H1 (cell line): ENCODE results near the gene PAXIP1. TPM values are rescaled to one million over a fixed set of nuclear protein-coding genes. Genes with fewer than 3 reads are reported as not detected.

ENCODE experiments used
- CTCF ChIA-PET: fragments of 300-600 bp; sonication (Branson Sonifier 250); formaldehyde crosslinking; loops from one replicate; lab custom pipeline; 2021; ENCODE audit not compliant: partially characterized antibody; lab: Charles Lee
- POLR2A ChIA-PET: fragments of 300-600 bp; sonication (Branson Sonifier 250); formaldehyde crosslinking; loops from one replicate; lab custom pipeline; 2021; ENCODE audit warnings: inconsistent platforms; ENCODE audit not compliant: partially characterized antibody; lab: Charles Lee
- DNase-seq, 2 experiments: peaks; one replicate each; pipeline versions ENCODE4 v3.0.0 to v3.0.0-alpha.2; 2010 to 2022; ENCODE audit warnings: low spot score in 2 of 2, low read depth in 1 of 2, mixed read lengths in 1 of 2
- FAIRE-seq: peaks from 2 replicates; lab custom pipeline; 2011; peaks lifted over from hg19 to GRCh38; lab: Jason Lieb, UNC
- H2AFZ ChIP-seq: 2 replicates; pipeline ENCODE4 v1.8.1; 2012; ENCODE audit warnings: low read length, inconsistent platforms
- H2AK5ac ChIP-seq: 2 replicates; pipeline ENCODE4 v1.6.1; 2013; ENCODE audit warnings: low read depth, low read length
- H2BK120ac ChIP-seq: replicated peaks from 2 replicates; pipeline ENCODE3; 2013; ENCODE audit warnings: low read depth, low read length, inconsistent platforms
- H2BK12ac ChIP-seq: 2 replicates; pipeline ENCODE4 v1.6.1; 2013; ENCODE audit warnings: low read depth, low read length
- H2BK15ac ChIP-seq: 2 replicates; pipeline ENCODE4 v1.6.1; 2013; ENCODE audit warnings: low read length
- H2BK20ac ChIP-seq: 2 replicates; pipeline ENCODE4 v1.6.1; 2013; ENCODE audit warnings: low read length
- H2BK5ac ChIP-seq: 2 replicates; pipeline ENCODE4 v1.6.1; 2013; ENCODE audit warnings: low read depth, low read length
- H3K14ac ChIP-seq: 2 replicates; pipeline ENCODE4 v1.6.1; 2013; ENCODE audit warnings: inconsistent platforms; ENCODE audit not compliant: insufficient read length
- H3K18ac ChIP-seq: 2 replicates; pipeline ENCODE4 v1.6.1; 2013; ENCODE audit warnings: low read length; ENCODE audit errors: extremely low read depth
- H3K23ac ChIP-seq: 2 replicates; pipeline ENCODE4 v1.6.1; 2013; ENCODE audit warnings: inconsistent platforms; ENCODE audit not compliant: insufficient read length
- H3K23me2 ChIP-seq: 2 replicates; pipeline ENCODE4 v1.6.1; 2013; ENCODE audit warnings: low read depth, low read length
- H3K27ac ChIP-seq: 2 replicates; pipeline ENCODE4 v1.6.1; 2011; ENCODE audit warnings: low read depth, low read length, inconsistent platforms
- H3K27me3 ChIP-seq, 4 experiments: replicated peaks in 1 of 4; 1 replicate in 1 of 4; 2 replicates in 3 of 4; pipeline versions ENCODE4 v1.6.1 to v1.8.1; 2011 to 2013; ENCODE audit warnings: low read length in 3 of 4, mild to moderate bottlenecking in 3 of 4, inconsistent platforms in 2 of 4, mixed read lengths in 2 of 4, moderate library complexity in 1 of 4; ENCODE audit not compliant: control insufficient read depth in 3 of 4, insufficient read depth in 3 of 4; ENCODE audit errors: extremely low read depth in 1 of 4
- H3K36me3 ChIP-seq, 4 experiments: 2 replicates each; pipeline versions ENCODE4 v1.6.1 to v1.8.1; 2011 to 2013; ENCODE audit warnings: mild to moderate bottlenecking in 4 of 4, low read length in 3 of 4, moderate library complexity in 2 of 4, control low read depth in 1 of 4, inconsistent platforms in 1 of 4; ENCODE audit not compliant: insufficient read depth in 4 of 4, control insufficient read depth in 2 of 4
- H3K4ac ChIP-seq: replicated peaks from 2 replicates; pipeline ENCODE3; 2013; ENCODE audit warnings: low read length, low read depth, mixed read lengths, inconsistent platforms; ENCODE audit not compliant: insufficient read length
- H3K4me1 ChIP-seq, 4 experiments: replicated peaks in 1 of 4; 1 replicate in 1 of 4; 2 replicates in 3 of 4; pipeline versions ENCODE4 v1.6.1 to v1.8.1; 2011 to 2013; ENCODE audit warnings: low read length in 3 of 4, inconsistent platforms in 2 of 4, mixed read lengths in 1 of 4; ENCODE audit not compliant: insufficient read depth in 4 of 4, control insufficient read depth in 3 of 4
- H3K4me2 ChIP-seq, 2 experiments: 2 replicates each; pipeline versions ENCODE4 v1.6.1 to v1.8.1; 2011 to 2013; ENCODE audit warnings: low read depth in 2 of 2, low read length in 2 of 2, control low read depth in 1 of 2, inconsistent platforms in 1 of 2, mild to moderate bottlenecking in 1 of 2; ENCODE audit not compliant: insufficient read depth in 1 of 2
- H3K4me3 ChIP-seq, 4 experiments: fragments of 200-600, 300-600 bp in 1 of 4; sonication (generic), shearing (Covaris generic), sonication (Bioruptor Twin) in 1 of 4; 2 replicates each; pipeline versions ENCODE4 v1.5.1 to v1.8.1; 2011 to 2016; ENCODE audit warnings: low read length in 4 of 4, low read depth in 3 of 4, control low read depth in 2 of 4, inconsistent platforms in 2 of 4, mild to moderate bottlenecking in 2 of 4, mixed read lengths in 1 of 4, moderate library complexity in 1 of 4; ENCODE audit not compliant: insufficient read depth in 2 of 4; ENCODE audit errors: extremely low read depth in 1 of 4
- H3K56ac ChIP-seq: replicated peaks from 2 replicates; pipeline ENCODE3; 2013; ENCODE audit warnings: low read depth, mild to moderate bottlenecking, mixed read lengths, low read length, inconsistent platforms; ENCODE audit not compliant: insufficient read length
- H3K79me1 ChIP-seq: 2 replicates; pipeline ENCODE4 v1.6.1; 2013; ENCODE audit warnings: low read depth, low read length, control low read depth
- H3K79me2 ChIP-seq, 2 experiments: 2 replicates each; pipeline versions ENCODE4 v1.6.1 to v1.8.1; 2012 to 2013; ENCODE audit warnings: low read length in 2 of 2, mild to moderate bottlenecking in 2 of 2, inconsistent platforms in 1 of 2; ENCODE audit not compliant: insufficient read depth in 2 of 2, control insufficient read depth in 1 of 2
- H3K9ac ChIP-seq, 4 experiments: replicated peaks in 1 of 4; 1 replicate in 1 of 4; 2 replicates in 3 of 4; pipeline versions ENCODE4 v1.6.1 to v1.8.1; 2011 to 2013; ENCODE audit warnings: low read depth in 3 of 4, low read length in 3 of 4, control low read depth in 2 of 4, mild to moderate bottlenecking in 2 of 4, moderate library complexity in 2 of 4, inconsistent platforms in 1 of 4; ENCODE audit errors: extremely low read depth in 1 of 4
- H3K9me3 ChIP-seq, 2 experiments: 2 replicates each; pipeline versions ENCODE4 v1.6.1 to v1.8.1; 2012 to 2013; ENCODE audit warnings: mild to moderate bottlenecking in 2 of 2, moderate library complexity in 2 of 2, control low read depth in 1 of 2, inconsistent platforms in 1 of 2, low read depth in 1 of 2, low read length in 1 of 2, mixed read lengths in 1 of 2; ENCODE audit not compliant: insufficient read depth in 2 of 2
- H4K20me1 ChIP-seq, 2 experiments: replicated peaks in 1 of 2; 2 replicates each; pipeline versions ENCODE3 to v1.8.1; 2011 to 2013; ENCODE audit warnings: inconsistent platforms in 2 of 2, low read length in 2 of 2, mild to moderate bottlenecking in 1 of 2; ENCODE audit not compliant: insufficient read depth in 2 of 2, control insufficient read depth in 1 of 2
- H4K5ac ChIP-seq: 2 replicates; pipeline ENCODE4 v1.6.1; 2013; ENCODE audit warnings: low read length, low read depth, mixed read lengths, inconsistent platforms; ENCODE audit not compliant: insufficient read length
- H4K8ac ChIP-seq: 2 replicates; pipeline ENCODE4 v1.8.0; 2013; ENCODE audit warnings: mild to moderate bottlenecking, moderate library complexity, low read length, inconsistent platforms; ENCODE audit not compliant: insufficient read depth; ENCODE audit errors: extremely low read depth
- H4K91ac ChIP-seq: replicated peaks from 2 replicates; pipeline ENCODE3; 2013; ENCODE audit warnings: low read length, mixed read lengths, inconsistent platforms; ENCODE audit not compliant: insufficient read length
- ASH2L ChIP-seq: fragments of 200-600, 300-600 bp; sonication (generic); IDR thresholded peaks from one replicate; pipeline ENCODE4 v1.7.1; 2017; ENCODE audit warnings: low read length
- ATF3 ChIP-seq: IDR thresholded peaks from 2 replicates; pipeline ENCODE4 v1.6.1; 2011; ENCODE audit warnings: low read depth, mild to moderate bottlenecking, low read length; ENCODE audit not compliant: insufficient read depth
- BCL11A ChIP-seq, 2 experiments: IDR thresholded peaks; one replicate each; pipeline ENCODE4 v1.6.1; 2011; ENCODE audit warnings: low read depth in 2 of 2, low read length in 2 of 2, mild to moderate bottlenecking in 2 of 2
- CBX5 ChIP-seq: fragments of 300-800, 300-1000 bp; sonication (generic); IDR thresholded peaks from 2 replicates; pipeline ENCODE4 v1.7.1; 2016; ENCODE audit warnings: antibody characterized with exemption, low read length, low read depth
- EZH2 ChIP-seq: fragments of 200-600 bp; sonication (generic); IDR thresholded peaks from 2 replicates; pipeline ENCODE4 v1.7.1; 2012; ENCODE audit warnings: low read depth, mild to moderate bottlenecking, moderate library complexity, low read length, inconsistent platforms; ENCODE audit not compliant: severe bottlenecking
- FOSL1 ChIP-seq: IDR thresholded peaks from 2 replicates; pipeline ENCODE4 v1.6.1; 2011; ENCODE audit warnings: mild to moderate bottlenecking, low read depth, low read length, moderate library complexity; ENCODE audit not compliant: insufficient read depth
- KDM1A ChIP-seq: fragments of 200-600, 300-600 bp; sonication (generic); IDR thresholded peaks from 2 replicates; pipeline ENCODE4 v1.7.1; 2016; ENCODE audit warnings: mild to moderate bottlenecking, low read length, borderline replicate concordance
- POLR2A ChIP-seq, 2 experiments: IDR thresholded peaks; 1 replicate in 1 of 2; 2 replicates in 1 of 2; pipeline ENCODE4 v1.6.1; 2011; ENCODE audit warnings: low read depth in 2 of 2, low read length in 2 of 2, mild to moderate bottlenecking in 2 of 2; ENCODE audit errors: control extremely low read depth in 1 of 2
- POLR2AphosphoS5 ChIP-seq: IDR thresholded peaks from 2 replicates; pipeline ENCODE4 v1.6.1; 2011; ENCODE audit warnings: low read depth, low read length
- SAP30 ChIP-seq: fragments of 300-600 bp; sonication (generic); IDR thresholded peaks from 2 replicates; pipeline ENCODE4 v1.7.1; 2012; ENCODE audit warnings: low read length, moderate library complexity, mild to moderate bottlenecking, inconsistent platforms; ENCODE audit not compliant: insufficient read depth, insufficient replicate concordance
- SIN3A ChIP-seq, 2 experiments: IDR thresholded peaks in 1 of 2; conservative IDR thresholded peaks in 1 of 2; 2 replicates each; pipeline ENCODE4 v1.6.1; 2011 to 2012; ENCODE audit warnings: low read length in 2 of 2, improper control_type of control experiment in 1 of 2, low read depth in 1 of 2, mild to moderate bottlenecking in 1 of 2
- TAF1 ChIP-seq: IDR thresholded peaks from 2 replicates; pipeline ENCODE4 v1.6.1; 2011; ENCODE audit warnings: mild to moderate bottlenecking, low read depth, low read length
- TEAD4 ChIP-seq: IDR thresholded peaks from 2 replicates; pipeline ENCODE4 v1.6.1; 2012; ENCODE audit warnings: low read depth, low read length, inconsistent platforms, mixed read lengths
- YY1 ChIP-seq: IDR thresholded peaks from 2 replicates; pipeline ENCODE4 v1.6.1; 2011; ENCODE audit warnings: low read depth, mild to moderate bottlenecking, low read length
- WGBS, 2 experiments: shearing (Covaris generic) in 1 of 2; methylation state at CpG; one replicate each; pipeline versions ENCODE4 v1.1.6 to v1.1.7; 2013 to 2015; ENCODE audit warnings: low lambda C conversion rate in 2 of 2, mixed read lengths in 2 of 2, inconsistent platforms in 1 of 2, low coverage in 1 of 2, missing lambda C conversion rate in 1 of 2; ENCODE audit not compliant: insufficient replicate concordance in 2 of 2, insufficient coverage in 1 of 2, insufficient read length in 1 of 2; ENCODE audit errors: extremely low coverage in 1 of 2, missing lambda C conversion rate in 1 of 2; 5-methylcytosine and 5-hydroxymethylcytosine counted together
- polyA plus RNA-seq, 7 experiments: library from polyadenylated mRNA; depleted of rRNA in 3 of 7; stranded (reverse) in 5 of 7; unstranded in 2 of 7; fragments of >200 nt in 5 of 7; fragments of 200-250 nt in 2 of 7; gene quantifications; 1 replicate in 5 of 7; 2 replicates in 1 of 7; 4 replicates in 1 of 7; pipeline versions ENCODE4 v1.2.1 to v1.2.3, GENCODE V29; 2011 to 2013; ENCODE audit warnings: missing spikeins in 2 of 7, mixed read lengths in 2 of 7
- total RNA-seq: library from RNA; stranded (reverse); fragmentation: NEBNext Ultra II Directional; extraction: Animal tissue kit (Norgen Biotek cat#: 25700); gene quantifications from 2 replicates; pipeline ENCODE4 v1.2.1, GENCODE V29; 2021

The PAXIP1 gene
- total and polyA plus RNA-seq, 2 of the 8 experiments (the other 6 are each of a cell fraction or from before 2014, with no cell fraction given), result 32.4 to 32.8 TPM

GRCh38 chr7:154978017-154978416 is 24.9 kb downstream of the PAXIP1 start:
- no peak overlapping the region for H3K56ac ChIP-seq
- no peak overlapping the region for H3K4me3 ChIP-seq
- no peak overlapping the region for H3K27ac ChIP-seq
- H3K79me2 ChIP-seq, result peaks cover 2 to 17% of the 10 kb centered on the region in 2 experiments; a peak in 2 of 4 replicates
- peaks cover under 1% of the 10 kb centered on the region; the same call in 1 of the 2 replicates for H3K79me1 ChIP-seq
- H2BK15ac ChIP-seq, result no peak overlapping the region
- no peak overlapping the region for H2AK5ac ChIP-seq
- H2BK120ac ChIP-seq, result no peak overlapping the region
- no peak overlapping the region for H2BK12ac ChIP-seq
- no peak overlapping the region for H4K5ac ChIP-seq
- no peaks in the 10 kb centered on the region for H3K9me3 ChIP-seq
- no peak overlapping the region for H2BK5ac ChIP-seq
- H3K14ac ChIP-seq, result no peak overlapping the region
- POLR2A ChIA-PET, result interaction anchor here (1.6 kb wide), 1 partner anchor 9 kb away, joined by 7 read pairs; no protein-coding TSS in a partner anchor
- no peak overlapping the region for H3K18ac ChIP-seq
- H3K27me3 ChIP-seq, result no peaks in the 10 kb centered on the region
- no peaks in the 10 kb centered on the region for H3K23me2 ChIP-seq
- FAIRE-seq, result no peak
- H3K9ac ChIP-seq, result no peak overlapping the region
- no peak overlapping the region for H4K8ac ChIP-seq
- no peak overlapping the region for H3K4ac ChIP-seq
- no peak overlapping the region for H2AFZ ChIP-seq
- no peak overlapping the region for H3K4me2 ChIP-seq
- H3K4me1 ChIP-seq, result no peaks in the 10 kb centered on the region
- H3K23ac ChIP-seq, result no peak overlapping the region
- CTCF ChIA-PET, result interaction anchor here (0.9 to 3.2 kb wide), 3 partner anchors 13 to 30 kb away, joined by 3 to 14 read pairs (median 6); no protein-coding TSS in a partner anchor
- peaks cover 1 to 3% of the 10 kb centered on the region in 2 experiments for H4K20me1 ChIP-seq
- H2BK20ac ChIP-seq, result no peak overlapping the region
- DNase-seq, result no peak
- peaks cover 8 to 36% (median 13%) of the 10 kb centered on the region in 4 experiments; a peak in 6 of 8 replicates for H3K36me3 ChIP-seq
- no peak overlapping the region for H4K91ac ChIP-seq
- WGBS, 2 experiments, result 89% methylated on average over 3 of the region's 3 CpGs; no CpG with 5 or more reads in 1 of the 2 experiments
- no peak for TF ChIP-seq BCL11A (IDR thresholded peaks at IDR 0.05; ENCODE audit: low read depth in 2 of 2, low read length in 2 of 2)
- no peak for TF ChIP-seq EZH2
- TF ChIP-seq POLR2A (IDR thresholded peaks at IDR 0.05; ENCODE audit: control extremely low read depth in 1 of 2, low read depth in 2 of 2, low read length in 2 of 2), result no peak
- no peak for TF ChIP-seq KDM1A
- no peak for TF ChIP-seq SIN3A (conservative IDR thresholded peaks at IDR 0.05 in 1 of 2, IDR thresholded peaks at IDR 0.05 in 1 of 2; ENCODE audit: low read depth in 1 of 2, low read length in 2 of 2)
- TF ChIP-seq ASH2L, result no peak
- no peak for TF ChIP-seq SAP30
- TF ChIP-seq FOSL1, result no peak
- TF ChIP-seq YY1, result no peak
- no peak for TF ChIP-seq TEAD4
- TF ChIP-seq CBX5, result no peak
- TF ChIP-seq ATF3, result no peak
- TF ChIP-seq POLR2AphosphoS5, result no peak
- TF ChIP-seq TAF1, result no peak
